Keratinocyte (primary cell): ENCODE measurements around the gene HECTD4. TPM values are rescaled to one million over a fixed set of nuclear protein-coding genes. Genes with fewer than 3 reads are reported as not detected.

Experiments used
- DNase-seq: peaks from one replicate; pipeline ENCODE4 v3.0.0-alpha.2; 2011; ENCODE audit warnings: low read depth, missing footprints, low spot score
- FAIRE-seq: peaks from 2 replicates; lab custom pipeline; 2011; peaks lifted over from hg19 to GRCh38; lab: Jason Lieb, UNC
- H2AFZ ChIP-seq: 2 replicates; pipeline ENCODE4 v1.6.0; 2012; ENCODE audit warnings: low read length, control low read depth, inconsistent platforms; ENCODE audit not compliant: control insufficient read depth
- H3K27ac ChIP-seq: 2 replicates; pipeline ENCODE4 v1.5.1; 2011; ENCODE audit warnings: low read length; ENCODE audit not compliant: control insufficient read depth, insufficient read depth
- H3K27me3 ChIP-seq: 3 replicates; pipeline ENCODE4 v1.6.0; 2011; ENCODE audit warnings: low read length; ENCODE audit not compliant: control insufficient read depth, insufficient read depth; ENCODE audit errors: extremely low read depth
- H3K36me3 ChIP-seq, 2 experiments: 2 replicates in 1 of 2; 3 replicates in 1 of 2; pipeline ENCODE4 v1.5.1; 2011; ENCODE audit warnings: low read length in 2 of 2, mild to moderate bottlenecking in 1 of 2; ENCODE audit not compliant: control insufficient read depth in 2 of 2, insufficient read depth in 2 of 2; ENCODE audit errors: extremely low read depth in 1 of 2
- H3K4me1 ChIP-seq: 3 replicates; pipeline ENCODE4 v1.5.1; 2011; ENCODE audit warnings: low read length; ENCODE audit not compliant: control insufficient read depth, insufficient read depth; ENCODE audit errors: extremely low read depth
- H3K4me2 ChIP-seq: 3 replicates; pipeline ENCODE4 v1.6.0; 2011; ENCODE audit warnings: low read depth, low read length; ENCODE audit not compliant: control insufficient read depth, insufficient read depth; ENCODE audit errors: extremely low read depth
- H3K4me3 ChIP-seq, 3 experiments: fragments of 200-600 bp in 1 of 3; sonication (generic) in 1 of 3; 2 replicates in 2 of 3; 3 replicates in 1 of 3; pipeline ENCODE4 v1.5.1; 2011 to 2016; ENCODE audit warnings: low read length in 3 of 3, mild to moderate bottlenecking in 3 of 3, control low read depth in 2 of 3, inconsistent platforms in 1 of 3, low read depth in 1 of 3, mixed read lengths in 1 of 3, mixed run types in 1 of 3, moderate library complexity in 1 of 3; ENCODE audit not compliant: control insufficient read depth in 2 of 3, insufficient read depth in 2 of 3; ENCODE audit errors: extremely low read depth in 1 of 3
- H3K79me2 ChIP-seq: 2 replicates; pipeline ENCODE4 v1.6.0; 2012; ENCODE audit warnings: low read length; ENCODE audit not compliant: control insufficient read depth, insufficient read depth
- H3K9ac ChIP-seq: 3 replicates; pipeline ENCODE4 v1.6.0; 2011; ENCODE audit warnings: low read length; ENCODE audit not compliant: control insufficient read depth, insufficient read depth; ENCODE audit errors: extremely low read depth
- H3K9me1 ChIP-seq: 3 replicates; pipeline ENCODE4 v1.6.0; 2011; ENCODE audit warnings: low read length; ENCODE audit not compliant: control insufficient read depth, insufficient read depth; ENCODE audit errors: extremely low read depth
- H3K9me3 ChIP-seq: 2 replicates; pipeline ENCODE4 v1.5.1; 2012; ENCODE audit warnings: low read depth, low read length; ENCODE audit not compliant: control insufficient read depth
- H4K20me1 ChIP-seq: 3 replicates; pipeline ENCODE4 v1.6.0; 2011; ENCODE audit warnings: low read length; ENCODE audit not compliant: control insufficient read depth, insufficient read depth; ENCODE audit errors: extremely low read depth
- EZH2 ChIP-seq: IDR thresholded peaks from one replicate; pipeline ENCODE4 v1.6.1; 2012; ENCODE audit warnings: inconsistent platforms, mild to moderate bottlenecking, low read length, moderate library complexity
- dilution Hi-C: fragments of 300-500 bp; cut with MboI; formaldehyde crosslinking; loops from one replicate; pipeline ENCODE4 v1.7.0; 2020; ENCODE audit warnings: low sequenced_read_pairs; ENCODE audit not compliant: extremely low pct_ligation_motif_present
- polyA minus RNA-seq, 3 experiments: library from RNA; depleted of rRNA, polyadenylated mRNA; stranded (reverse); fragments of >200 nt; gene quantifications; 1 replicate in 1 of 3; 2 replicates in 1 of 3; 3 replicates in 1 of 3; pipeline ENCODE4 v1.2.3, GENCODE V29; 2011
- polyA plus RNA-seq, 5 experiments: library from polyadenylated mRNA; depleted of rRNA in 3 of 5; stranded (reverse) in 3 of 5; stranded (forward) in 1 of 5; unstranded in 1 of 5; fragments of >200 nt; gene quantifications; 1 replicate in 1 of 5; 2 replicates in 3 of 5; 3 replicates in 1 of 5; pipeline versions ENCODE4 v1.2.1 to v1.2.3, GENCODE V29; 2011 to 2012; ENCODE audit warnings: missing spikeins in 2 of 5, low read depth in 1 of 5, low replicate concordance in 1 of 5
- TF ChIP-seq, protein P1 (sequence below), 3 experiments: IDR thresholded peaks in 1 of 3; conservative IDR thresholded peaks in 1 of 3; optimal IDR thresholded peaks in 1 of 3; 2 replicates in 2 of 3; 3 replicates in 1 of 3; pipeline versions ENCODE3 to v1.5.1; 2011; ENCODE audit warnings: low read length in 3 of 3, mild to moderate bottlenecking in 3 of 3, moderate library complexity in 2 of 3, control low read depth in 1 of 3, inconsistent platforms in 1 of 3; ENCODE audit not compliant: insufficient read depth in 2 of 3; ENCODE audit errors: extremely low read depth in 1 of 3

HECTD4 gene, protein sequence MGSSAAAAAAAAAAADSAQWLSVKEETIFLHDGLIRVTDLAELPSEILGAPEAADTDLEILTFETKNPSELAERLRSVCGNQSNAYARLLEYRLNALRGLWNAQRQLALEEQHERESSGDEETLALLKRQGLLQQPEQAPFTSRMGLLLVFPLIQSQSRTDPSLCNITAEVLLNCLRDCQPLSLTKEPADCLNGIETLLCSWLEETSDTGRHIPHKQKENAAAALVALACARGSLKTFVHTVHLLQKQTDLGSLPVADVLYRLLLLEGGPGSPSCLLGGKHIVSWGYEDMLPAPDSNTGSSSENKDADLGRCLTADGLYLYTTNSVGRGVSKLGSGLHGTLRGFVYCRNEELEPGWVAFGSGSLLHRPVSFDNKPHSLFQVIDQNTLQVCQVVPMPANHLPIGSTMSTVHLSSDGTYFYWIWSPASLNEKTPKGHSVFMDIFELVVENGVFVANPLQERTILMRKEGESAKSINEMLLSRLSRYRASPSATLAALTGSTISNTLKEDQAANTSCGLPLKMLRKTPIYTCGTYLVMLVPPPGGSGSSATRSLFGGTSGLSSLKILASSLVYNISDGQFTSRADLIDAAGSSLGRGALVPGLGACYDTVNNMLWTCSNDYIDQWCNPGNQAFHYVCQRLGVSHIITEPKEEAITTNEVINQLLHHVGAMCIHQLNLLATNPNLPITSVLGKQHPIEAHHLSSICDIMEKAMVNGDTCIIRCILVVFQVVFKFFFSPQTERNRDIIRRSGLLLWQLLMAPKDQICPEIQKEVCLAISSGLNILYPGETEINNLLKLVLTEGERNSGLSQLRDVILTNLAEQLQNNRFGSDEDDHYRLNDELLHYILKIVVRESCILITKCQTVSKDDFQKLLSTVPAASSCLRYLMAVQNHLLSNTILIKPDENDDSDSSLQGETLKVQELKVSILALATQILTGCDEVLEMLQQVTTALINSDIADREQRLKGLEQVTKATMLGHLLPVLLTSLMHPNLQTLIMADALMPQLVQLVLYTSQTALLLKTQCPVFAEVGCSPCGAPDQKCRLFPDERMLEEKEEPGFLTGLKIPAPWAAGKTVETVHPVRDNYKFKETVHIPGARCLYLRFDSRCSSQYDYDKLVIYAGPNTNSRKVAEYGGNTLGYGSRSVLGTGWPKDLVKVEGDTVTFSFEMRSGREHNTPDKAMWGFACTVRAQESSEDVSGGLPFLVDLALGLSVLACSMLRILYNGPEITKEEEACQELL (N-terminal part only)
- polyA plus RNA-seq (5.2 to 7.5 TPM (median 7.3 TPM) in 3 replicates), polyA minus RNA-seq (20.4 to 38.1 TPM (median 32.3 TPM) in 3 replicates)
- polyA plus RNA-seq (2011; ENCODE audit: low read depth): 12.9 TPM
- polyA plus RNA-seq (2011; cell fraction: cytosol; rRNA removed): 4.5 and 5.9 TPM in 2 replicates
- 38.7 and 45.8 TPM in 2 replicates for polyA plus RNA-seq (2011; cell fraction: nucleus; rRNA removed)
- 11.0 and 17.3 TPM in 2 replicates for polyA plus RNA-seq (2012; ENCODE audit: low replicate concordance)
- 5.4 TPM for polyA minus RNA-seq (2011; cell fraction: cytosol; rRNA and poly(A)+ RNA removed)
- 48.7 and 93.1 TPM in 2 replicates for polyA minus RNA-seq (2011; cell fraction: nucleus; rRNA and poly(A)+ RNA removed)

DNA sequence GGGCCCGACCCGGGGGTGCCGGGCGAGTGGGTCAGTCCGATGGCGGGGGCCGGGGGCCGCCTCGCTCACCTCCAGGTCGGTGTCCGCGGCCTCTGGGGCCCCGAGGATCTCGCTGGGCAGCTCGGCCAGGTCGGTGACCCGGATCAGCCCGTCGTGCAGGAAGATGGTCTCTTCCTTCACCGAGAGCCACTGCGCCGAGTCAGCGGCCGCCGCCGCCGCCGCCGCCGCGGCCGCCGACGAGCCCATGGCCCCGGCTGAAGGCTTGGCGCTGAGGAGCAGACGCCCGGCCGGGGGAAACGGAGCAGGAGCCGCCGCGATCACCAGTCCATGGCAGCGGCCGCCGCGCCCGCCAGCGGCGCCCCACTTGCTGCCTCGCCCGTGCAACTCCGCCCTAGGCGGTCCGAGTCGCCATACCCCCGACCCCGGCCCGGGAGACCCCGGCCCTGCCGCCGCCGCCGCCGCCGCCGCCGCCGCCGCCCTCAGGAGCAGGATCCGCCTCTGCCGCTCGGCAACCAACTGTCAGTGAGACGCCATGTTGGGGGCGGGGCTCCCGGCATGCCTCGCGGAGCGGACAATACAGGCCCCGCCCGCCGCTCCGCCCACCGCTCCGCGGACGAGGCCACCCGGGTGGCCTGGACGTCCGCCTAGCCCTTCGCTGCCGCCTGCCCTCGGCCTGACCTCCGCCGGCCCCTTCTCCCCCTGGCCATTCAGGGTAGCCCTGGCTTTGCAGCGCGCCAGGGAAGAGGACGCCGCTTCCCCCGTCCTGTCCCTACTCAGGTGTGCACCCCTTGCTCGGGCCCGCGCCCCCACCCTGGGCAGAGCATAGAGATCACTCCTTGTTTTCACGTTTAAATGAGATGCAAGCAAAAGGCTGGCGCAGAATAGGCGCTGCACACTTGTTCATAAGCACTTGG is at the start of gene HECTD4:
HECTD4 (minus strand) TSS at position 549 of the 914 bp plus-strand sequence; CDS start at position 246, 303 bp downstream.
- Histone ChIP-seq H3K9ac (peak within 1 kb of the TSS; percentile 77), H3K9me3 (no peaks in the 10 kb centered on the region), H3K9me1 (peaks cover 3% of the 10 kb centered on the region), H2AFZ (peak within 1 kb of the TSS; percentile 89), H3K36me3 (no peaks in the 10 kb centered on the region), H3K4me1 (peaks cover 7% of the 10 kb centered on the region), H4K20me1 (no peaks in the 10 kb centered on the region), H3K4me3 (peak within 1 kb of the TSS; percentile 48 to 72 (median 69)), H3K4me2 (peak within 1 kb of the TSS; percentile 96), H3K79me2 (peaks cover 36% of the 10 kb centered on the region), H3K27me3 (no peaks in the 10 kb centered on the region), H3K27ac (peak within 1 kb of the TSS; percentile 60)
- dilution Hi-C loops: no loop called here
- DNase-seq (no peak), FAIRE-seq (no peak)
- TF ChIP-seq, protein P1, sequence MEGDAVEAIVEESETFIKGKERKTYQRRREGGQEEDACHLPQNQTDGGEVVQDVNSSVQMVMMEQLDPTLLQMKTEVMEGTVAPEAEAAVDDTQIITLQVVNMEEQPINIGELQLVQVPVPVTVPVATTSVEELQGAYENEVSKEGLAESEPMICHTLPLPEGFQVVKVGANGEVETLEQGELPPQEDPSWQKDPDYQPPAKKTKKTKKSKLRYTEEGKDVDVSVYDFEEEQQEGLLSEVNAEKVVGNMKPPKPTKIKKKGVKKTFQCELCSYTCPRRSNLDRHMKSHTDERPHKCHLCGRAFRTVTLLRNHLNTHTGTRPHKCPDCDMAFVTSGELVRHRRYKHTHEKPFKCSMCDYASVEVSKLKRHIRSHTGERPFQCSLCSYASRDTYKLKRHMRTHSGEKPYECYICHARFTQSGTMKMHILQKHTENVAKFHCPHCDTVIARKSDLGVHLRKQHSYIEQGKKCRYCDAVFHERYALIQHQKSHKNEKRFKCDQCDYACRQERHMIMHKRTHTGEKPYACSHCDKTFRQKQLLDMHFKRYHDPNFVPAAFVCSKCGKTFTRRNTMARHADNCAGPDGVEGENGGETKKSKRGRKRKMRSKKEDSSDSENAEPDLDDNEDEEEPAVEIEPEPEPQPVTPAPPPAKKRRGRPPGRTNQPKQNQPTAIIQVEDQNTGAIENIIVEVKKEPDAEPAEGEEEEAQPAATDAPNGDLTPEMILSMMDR (optimal IDR thresholded peaks at IDR 0.05 in 1 of 3, IDR thresholded peaks at IDR 0.05 in 1 of 3, conservative IDR thresholded peaks at IDR 0.05 in 1 of 3; ENCODE audit: extremely low read depth in 1 of 3, insufficient read depth in 2 of 3, low read length in 3 of 3): no peak
- TF ChIP-seq EZH2: no peak
